ENCODE measurements around the gene RNF149.

DNA sequence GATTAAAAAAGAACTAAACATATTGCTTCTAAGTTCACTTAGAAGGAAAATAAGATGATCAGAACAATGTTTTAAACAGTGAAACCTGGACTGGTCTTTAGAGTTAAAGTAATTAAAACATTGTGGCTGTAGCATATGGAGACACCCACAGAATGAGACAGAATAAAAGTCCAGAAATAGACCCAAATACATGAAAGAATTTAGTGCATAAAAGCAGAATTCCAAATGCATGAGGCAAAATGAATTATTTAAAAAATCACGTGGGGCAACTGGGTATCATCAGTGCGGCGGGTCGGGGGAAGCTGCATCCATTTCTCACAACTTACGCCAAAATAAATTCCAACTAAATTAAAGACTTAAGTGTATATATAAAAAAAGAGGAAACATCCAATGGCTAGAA lies 12.1 kb downstream of the RNF149 start:
- TF ChIP-seq, protein P1, sequence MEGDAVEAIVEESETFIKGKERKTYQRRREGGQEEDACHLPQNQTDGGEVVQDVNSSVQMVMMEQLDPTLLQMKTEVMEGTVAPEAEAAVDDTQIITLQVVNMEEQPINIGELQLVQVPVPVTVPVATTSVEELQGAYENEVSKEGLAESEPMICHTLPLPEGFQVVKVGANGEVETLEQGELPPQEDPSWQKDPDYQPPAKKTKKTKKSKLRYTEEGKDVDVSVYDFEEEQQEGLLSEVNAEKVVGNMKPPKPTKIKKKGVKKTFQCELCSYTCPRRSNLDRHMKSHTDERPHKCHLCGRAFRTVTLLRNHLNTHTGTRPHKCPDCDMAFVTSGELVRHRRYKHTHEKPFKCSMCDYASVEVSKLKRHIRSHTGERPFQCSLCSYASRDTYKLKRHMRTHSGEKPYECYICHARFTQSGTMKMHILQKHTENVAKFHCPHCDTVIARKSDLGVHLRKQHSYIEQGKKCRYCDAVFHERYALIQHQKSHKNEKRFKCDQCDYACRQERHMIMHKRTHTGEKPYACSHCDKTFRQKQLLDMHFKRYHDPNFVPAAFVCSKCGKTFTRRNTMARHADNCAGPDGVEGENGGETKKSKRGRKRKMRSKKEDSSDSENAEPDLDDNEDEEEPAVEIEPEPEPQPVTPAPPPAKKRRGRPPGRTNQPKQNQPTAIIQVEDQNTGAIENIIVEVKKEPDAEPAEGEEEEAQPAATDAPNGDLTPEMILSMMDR (IDR thresholded peaks at IDR 0.05), result no peak
- no peak for TF ChIP-seq ZFX (IDR thresholded peaks at IDR 0.05; ENCODE audit: borderline replicate concordance)
